Thyroid gland (tissue), 4 donors: ENCODE data around the gene PAPLN.

Experiments used
- POLR2A ChIP-seq, 2 donors: fragments of 450-650 bp; IDR thresholded peaks; one replicate each; pipeline ENCODE4 v1.6.1; 2017; ENCODE audit warnings: antibody characterized with exemption in 2 of 2, mild to moderate bottlenecking in 2 of 2, moderate library complexity in 1 of 2
- TF ChIP-seq, protein P1 (sequence below), 6 experiments: fragments of 200-600 bp in 3 of 6; fragments of 450-650 bp in 3 of 6; sonication (generic) in 3 of 6; IDR thresholded peaks; one replicate each; pipeline ENCODE4 v1.5.1; 2016 to 2019; ENCODE audit warnings: antibody characterized with exemption in 6 of 6, mild to moderate bottlenecking in 2 of 6, inconsistent platforms in 1 of 6, moderate library complexity in 1 of 6

DNA sequence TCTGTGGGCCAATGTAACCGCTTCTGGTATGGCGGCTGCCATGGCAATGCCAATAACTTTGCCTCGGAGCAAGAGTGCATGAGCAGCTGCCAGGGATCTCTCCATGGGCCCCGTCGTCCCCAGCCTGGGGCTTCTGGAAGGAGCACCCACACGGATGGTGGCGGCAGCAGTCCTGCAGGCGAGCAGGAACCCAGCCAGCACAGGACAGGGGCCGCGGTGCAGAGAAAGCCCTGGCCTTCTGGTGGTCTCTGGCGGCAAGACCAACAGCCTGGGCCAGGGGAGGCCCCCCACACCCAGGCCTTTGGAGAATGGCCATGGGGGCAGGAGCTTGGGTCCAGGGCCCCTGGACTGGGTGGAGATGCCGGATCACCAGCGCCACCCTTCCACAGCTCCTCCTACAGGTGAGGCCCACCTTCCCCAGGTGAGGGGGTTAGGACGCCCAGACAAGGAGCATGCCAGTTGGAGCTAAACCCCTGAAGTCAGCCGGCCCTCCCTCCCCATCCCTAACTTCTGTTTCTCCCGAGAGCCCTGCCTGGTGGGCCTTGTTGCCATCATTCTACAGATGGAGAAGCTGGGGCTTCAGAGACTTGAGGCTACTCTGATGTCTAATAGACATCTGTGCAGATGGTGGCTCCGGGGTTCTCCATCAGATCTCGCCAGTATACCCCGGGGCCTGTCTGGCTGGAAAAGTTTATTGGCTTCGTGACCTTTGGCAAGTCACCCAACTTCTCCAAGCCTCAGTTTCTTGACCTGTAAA, 25.3 kb downstream of the PAPLN start:
- TF ChIP-seq, protein P1, sequence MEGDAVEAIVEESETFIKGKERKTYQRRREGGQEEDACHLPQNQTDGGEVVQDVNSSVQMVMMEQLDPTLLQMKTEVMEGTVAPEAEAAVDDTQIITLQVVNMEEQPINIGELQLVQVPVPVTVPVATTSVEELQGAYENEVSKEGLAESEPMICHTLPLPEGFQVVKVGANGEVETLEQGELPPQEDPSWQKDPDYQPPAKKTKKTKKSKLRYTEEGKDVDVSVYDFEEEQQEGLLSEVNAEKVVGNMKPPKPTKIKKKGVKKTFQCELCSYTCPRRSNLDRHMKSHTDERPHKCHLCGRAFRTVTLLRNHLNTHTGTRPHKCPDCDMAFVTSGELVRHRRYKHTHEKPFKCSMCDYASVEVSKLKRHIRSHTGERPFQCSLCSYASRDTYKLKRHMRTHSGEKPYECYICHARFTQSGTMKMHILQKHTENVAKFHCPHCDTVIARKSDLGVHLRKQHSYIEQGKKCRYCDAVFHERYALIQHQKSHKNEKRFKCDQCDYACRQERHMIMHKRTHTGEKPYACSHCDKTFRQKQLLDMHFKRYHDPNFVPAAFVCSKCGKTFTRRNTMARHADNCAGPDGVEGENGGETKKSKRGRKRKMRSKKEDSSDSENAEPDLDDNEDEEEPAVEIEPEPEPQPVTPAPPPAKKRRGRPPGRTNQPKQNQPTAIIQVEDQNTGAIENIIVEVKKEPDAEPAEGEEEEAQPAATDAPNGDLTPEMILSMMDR (IDR thresholded peaks at IDR 0.05): no peak
- TF ChIP-seq POLR2A (IDR thresholded peaks at IDR 0.05): no peak
